ENCODE results near the gene NPTN. TPM values are rescaled to one million over a fixed set of nuclear protein-coding genes. Genes with fewer than 3 reads are reported as not detected.

The NPTN gene
- polyA plus RNA-seq, 2 of the 4 experiments (the other 2 are of a cell fraction), result 150 to 201 TPM

DNA sequence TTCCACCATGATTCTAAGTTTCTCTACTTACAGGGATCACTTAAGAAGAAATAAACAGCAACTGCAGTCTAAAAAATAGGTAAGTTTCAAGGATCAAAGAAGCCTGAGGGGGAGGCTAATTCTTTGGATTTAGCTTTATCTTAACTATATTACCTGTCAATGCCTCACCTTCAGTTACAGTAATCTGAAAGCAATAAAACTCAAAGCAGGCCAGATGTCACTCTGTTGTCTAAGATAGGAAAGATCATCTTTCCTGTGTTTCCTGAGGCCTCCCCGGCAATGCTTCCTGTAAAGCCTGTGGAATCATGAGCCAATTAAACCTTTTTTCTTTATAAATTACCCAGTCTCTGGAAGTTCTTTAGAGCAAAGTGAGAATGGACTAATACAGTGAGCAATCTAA lies 60.2 kb downstream of the NPTN start:
- WGBS (ENCODE audit: missing lambda C conversion rate), result 89% methylated on average over 1 of the region's 1 CpG
- Histone ChIP-seq H3K4me2 (no peak overlapping the region), H3K27ac (no peak overlapping the region), H3K9me3 (no peaks in the 10 kb centered on the region), H3K4me1 (no peaks in the 10 kb centered on the region), H3K4me3 (no peak overlapping the region)
- CTCF ChIA-PET, result interaction anchor here (0.6 to 1.8 kb wide), 7 partner anchors 19 to 328 kb away, joined by 3 to 7 read pairs (median 3); no protein-coding TSS in a partner anchor
- DNase-seq (ENCODE audit: low read depth in 1 of 2, low spot score in 1 of 2) (no peak), ATAC-seq (no peak), FAIRE-seq (no peak)
- TF ChIP-seq, protein P1, sequence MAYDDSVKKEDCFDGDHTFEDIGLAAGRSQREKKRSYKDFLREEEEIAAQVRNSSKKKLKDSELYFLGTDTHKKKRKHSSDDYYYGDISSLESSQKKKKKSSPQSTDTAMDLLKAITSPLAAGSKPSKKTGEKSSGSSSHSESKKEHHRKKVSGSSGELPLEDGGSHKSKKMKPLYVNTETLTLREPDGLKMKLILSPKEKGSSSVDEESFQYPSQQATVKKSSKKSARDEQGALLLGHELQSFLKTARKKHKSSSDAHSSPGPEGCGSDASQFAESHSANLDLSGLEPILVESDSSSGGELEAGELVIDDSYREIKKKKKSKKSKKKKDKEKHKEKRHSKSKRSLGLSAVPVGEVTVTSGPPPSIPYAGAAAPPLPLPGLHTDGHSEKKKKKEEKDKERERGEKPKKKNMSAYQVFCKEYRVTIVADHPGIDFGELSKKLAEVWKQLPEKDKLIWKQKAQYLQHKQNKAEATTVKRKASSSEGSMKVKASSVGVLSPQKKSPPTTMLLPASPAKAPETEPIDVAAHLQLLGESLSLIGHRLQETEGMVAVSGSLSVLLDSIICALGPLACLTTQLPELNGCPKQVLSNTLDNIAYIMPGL (CRISPR knock-in tag; IDR thresholded peaks at IDR 0.05; ENCODE audit: borderline replicate concordance), result no peak
- TF ChIP-seq RARB (CRISPR knock-in tag; IDR thresholded peaks at IDR 0.05) (no peak), EHF (CRISPR knock-in tag; IDR thresholded peaks at IDR 0.05) (no peak), CBX8 (IDR thresholded peaks at IDR 0.05) (no peak), GATA3 (IDR thresholded peaks at IDR 0.05; ENCODE audit: borderline replicate concordance) (no peak), TFCP2L1 (CRISPR knock-in tag; IDR thresholded peaks at IDR 0.05) (no peak), EHMT2 (IDR thresholded peaks at IDR 0.05; ENCODE audit: low read depth) (no peak), MYC (IDR thresholded peaks at IDR 0.05; ENCODE audit: borderline replicate concordance, low read length) (no peak), RCOR1 (IDR thresholded peaks at IDR 0.05; ENCODE audit: low read depth, low read length) (no peak), ESRRA (IDR thresholded peaks at IDR 0.05; ENCODE audit: borderline replicate concordance, low read length) (no peak), EP300 (IDR thresholded peaks at IDR 0.05) (no peak), KDM5A (IDR thresholded peaks at IDR 0.05) (no peak)
- TF ChIP-seq, protein P2, sequence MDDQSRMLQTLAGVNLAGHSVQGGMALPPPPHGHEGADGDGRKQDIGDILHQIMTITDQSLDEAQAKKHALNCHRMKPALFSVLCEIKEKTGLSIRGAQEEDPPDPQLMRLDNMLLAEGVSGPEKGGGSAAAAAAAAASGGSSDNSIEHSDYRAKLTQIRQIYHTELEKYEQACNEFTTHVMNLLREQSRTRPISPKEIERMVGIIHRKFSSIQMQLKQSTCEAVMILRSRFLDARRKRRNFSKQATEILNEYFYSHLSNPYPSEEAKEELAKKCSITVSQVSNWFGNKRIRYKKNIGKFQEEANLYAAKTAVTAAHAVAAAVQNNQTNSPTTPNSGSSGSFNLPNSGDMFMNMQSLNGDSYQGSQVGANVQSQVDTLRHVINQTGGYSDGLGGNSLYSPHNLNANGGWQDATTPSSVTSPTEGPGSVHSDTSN (IDR thresholded peaks at IDR 0.05), result no peak
- TF ChIP-seq, protein P3, sequence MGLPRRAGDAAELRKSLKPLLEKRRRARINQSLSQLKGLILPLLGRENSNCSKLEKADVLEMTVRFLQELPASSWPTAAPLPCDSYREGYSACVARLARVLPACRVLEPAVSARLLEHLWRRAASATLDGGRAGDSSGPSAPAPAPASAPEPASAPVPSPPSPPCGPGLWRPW (IDR thresholded peaks at IDR 0.05), result no peak
- TF ChIP-seq, protein P4, sequence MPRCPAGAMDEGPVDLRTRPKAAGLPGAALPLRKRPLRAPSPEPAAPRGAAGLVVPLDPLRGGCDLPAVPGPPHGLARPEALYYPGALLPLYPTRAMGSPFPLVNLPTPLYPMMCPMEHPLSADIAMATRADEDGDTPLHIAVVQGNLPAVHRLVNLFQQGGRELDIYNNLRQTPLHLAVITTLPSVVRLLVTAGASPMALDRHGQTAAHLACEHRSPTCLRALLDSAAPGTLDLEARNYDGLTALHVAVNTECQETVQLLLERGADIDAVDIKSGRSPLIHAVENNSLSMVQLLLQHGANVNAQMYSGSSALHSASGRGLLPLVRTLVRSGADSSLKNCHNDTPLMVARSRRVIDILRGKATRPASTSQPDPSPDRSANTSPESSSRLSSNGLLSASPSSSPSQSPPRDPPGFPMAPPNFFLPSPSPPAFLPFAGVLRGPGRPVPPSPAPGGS (IDR thresholded peaks at IDR 0.05), result no peak
- TF ChIP-seq, protein P5, sequence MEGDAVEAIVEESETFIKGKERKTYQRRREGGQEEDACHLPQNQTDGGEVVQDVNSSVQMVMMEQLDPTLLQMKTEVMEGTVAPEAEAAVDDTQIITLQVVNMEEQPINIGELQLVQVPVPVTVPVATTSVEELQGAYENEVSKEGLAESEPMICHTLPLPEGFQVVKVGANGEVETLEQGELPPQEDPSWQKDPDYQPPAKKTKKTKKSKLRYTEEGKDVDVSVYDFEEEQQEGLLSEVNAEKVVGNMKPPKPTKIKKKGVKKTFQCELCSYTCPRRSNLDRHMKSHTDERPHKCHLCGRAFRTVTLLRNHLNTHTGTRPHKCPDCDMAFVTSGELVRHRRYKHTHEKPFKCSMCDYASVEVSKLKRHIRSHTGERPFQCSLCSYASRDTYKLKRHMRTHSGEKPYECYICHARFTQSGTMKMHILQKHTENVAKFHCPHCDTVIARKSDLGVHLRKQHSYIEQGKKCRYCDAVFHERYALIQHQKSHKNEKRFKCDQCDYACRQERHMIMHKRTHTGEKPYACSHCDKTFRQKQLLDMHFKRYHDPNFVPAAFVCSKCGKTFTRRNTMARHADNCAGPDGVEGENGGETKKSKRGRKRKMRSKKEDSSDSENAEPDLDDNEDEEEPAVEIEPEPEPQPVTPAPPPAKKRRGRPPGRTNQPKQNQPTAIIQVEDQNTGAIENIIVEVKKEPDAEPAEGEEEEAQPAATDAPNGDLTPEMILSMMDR (IDR thresholded peaks at IDR 0.05), result no peak
- POLR2A ChIA-PET, result no interaction called here

GRCh38 chr15:73572296-73572695 lies 60.9 kb downstream of the NPTN start:
- ChIA-PET POLR2A (no interaction called here), CTCF (interaction anchor here (1.0 to 13.8 kb wide), 5 partner anchors 10 to 128 kb away, joined by 3 to 211 read pairs (median 6); partner anchors contain the start of gene NPTN)
- no peak for DNase-seq (ENCODE audit: low read depth in 1 of 2, low spot score in 1 of 2)
- Histone ChIP-seq H3K27ac (no peak overlapping the region), H3K4me2 (no peak overlapping the region), H3K4me1 (no peaks in the 10 kb centered on the region), H3K4me3 (no peak overlapping the region), H3K9me3 (no peaks in the 10 kb centered on the region)
- no peak for ATAC-seq
- WGBS (ENCODE audit: missing lambda C conversion rate), result 75% methylated on average over 5 of the region's 5 CpGs
- no peak for TF ChIP-seq HDAC2 (IDR thresholded peaks at IDR 0.05)
- TF ChIP-seq, protein P6, sequence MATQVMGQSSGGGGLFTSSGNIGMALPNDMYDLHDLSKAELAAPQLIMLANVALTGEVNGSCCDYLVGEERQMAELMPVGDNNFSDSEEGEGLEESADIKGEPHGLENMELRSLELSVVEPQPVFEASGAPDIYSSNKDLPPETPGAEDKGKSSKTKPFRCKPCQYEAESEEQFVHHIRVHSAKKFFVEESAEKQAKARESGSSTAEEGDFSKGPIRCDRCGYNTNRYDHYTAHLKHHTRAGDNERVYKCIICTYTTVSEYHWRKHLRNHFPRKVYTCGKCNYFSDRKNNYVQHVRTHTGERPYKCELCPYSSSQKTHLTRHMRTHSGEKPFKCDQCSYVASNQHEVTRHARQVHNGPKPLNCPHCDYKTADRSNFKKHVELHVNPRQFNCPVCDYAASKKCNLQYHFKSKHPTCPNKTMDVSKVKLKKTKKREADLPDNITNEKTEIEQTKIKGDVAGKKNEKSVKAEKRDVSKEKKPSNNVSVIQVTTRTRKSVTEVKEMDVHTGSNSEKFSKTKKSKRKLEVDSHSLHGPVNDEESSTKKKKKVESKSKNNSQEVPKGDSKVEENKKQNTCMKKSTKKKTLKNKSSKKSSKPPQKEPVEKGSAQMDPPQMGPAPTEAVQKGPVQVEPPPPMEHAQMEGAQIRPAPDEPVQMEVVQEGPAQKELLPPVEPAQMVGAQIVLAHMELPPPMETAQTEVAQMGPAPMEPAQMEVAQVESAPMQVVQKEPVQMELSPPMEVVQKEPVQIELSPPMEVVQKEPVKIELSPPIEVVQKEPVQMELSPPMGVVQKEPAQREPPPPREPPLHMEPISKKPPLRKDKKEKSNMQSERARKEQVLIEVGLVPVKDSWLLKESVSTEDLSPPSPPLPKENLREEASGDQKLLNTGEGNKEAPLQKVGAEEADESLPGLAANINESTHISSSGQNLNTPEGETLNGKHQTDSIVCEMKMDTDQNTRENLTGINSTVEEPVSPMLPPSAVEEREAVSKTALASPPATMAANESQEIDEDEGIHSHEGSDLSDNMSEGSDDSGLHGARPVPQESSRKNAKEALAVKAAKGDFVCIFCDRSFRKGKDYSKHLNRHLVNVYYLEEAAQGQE (IDR thresholded peaks at IDR 0.05), result no peak
- no peak for TF ChIP-seq FOXS1 (CRISPR knock-in tag; IDR thresholded peaks at IDR 0.05)
- TF ChIP-seq HOXB13 (CRISPR knock-in tag; IDR thresholded peaks at IDR 0.05; ENCODE audit: low read depth), result no peak
- TF ChIP-seq EP300 (IDR thresholded peaks at IDR 0.05), result no peak
- TF ChIP-seq, protein P3 (IDR thresholded peaks at IDR 0.05), result no peak
- TF ChIP-seq NPAS2 (CRISPR knock-in tag; IDR thresholded peaks at IDR 0.05; ENCODE audit: borderline replicate concordance), result no peak
- TF ChIP-seq JUNB (IDR thresholded peaks at IDR 0.05), result no peak
- TF ChIP-seq, protein P7, sequence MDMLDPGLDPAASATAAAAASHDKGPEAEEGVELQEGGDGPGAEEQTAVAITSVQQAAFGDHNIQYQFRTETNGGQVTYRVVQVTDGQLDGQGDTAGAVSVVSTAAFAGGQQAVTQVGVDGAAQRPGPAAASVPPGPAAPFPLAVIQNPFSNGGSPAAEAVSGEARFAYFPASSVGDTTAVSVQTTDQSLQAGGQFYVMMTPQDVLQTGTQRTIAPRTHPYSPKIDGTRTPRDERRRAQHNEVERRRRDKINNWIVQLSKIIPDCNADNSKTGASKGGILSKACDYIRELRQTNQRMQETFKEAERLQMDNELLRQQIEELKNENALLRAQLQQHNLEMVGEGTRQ (IDR thresholded peaks at IDR 0.05), result no peak
- TF ChIP-seq CBX8 (IDR thresholded peaks at IDR 0.05), result no peak
- no peak for TF ChIP-seq RARB (CRISPR knock-in tag; IDR thresholded peaks at IDR 0.05)
- TF ChIP-seq, protein P2 (IDR thresholded peaks at IDR 0.05), result no peak
- FAIRE-seq, result no peak

Data from A549 (cell line).